ENCODE measurements around the gene RAB11B. TPM values are rescaled to one million over a fixed set of nuclear protein-coding genes. Genes with fewer than 3 reads are reported as not detected.

The RAB11B gene
- total RNA-seq, 1 donor from 2014 or later, result 104 TPM

DNA sequence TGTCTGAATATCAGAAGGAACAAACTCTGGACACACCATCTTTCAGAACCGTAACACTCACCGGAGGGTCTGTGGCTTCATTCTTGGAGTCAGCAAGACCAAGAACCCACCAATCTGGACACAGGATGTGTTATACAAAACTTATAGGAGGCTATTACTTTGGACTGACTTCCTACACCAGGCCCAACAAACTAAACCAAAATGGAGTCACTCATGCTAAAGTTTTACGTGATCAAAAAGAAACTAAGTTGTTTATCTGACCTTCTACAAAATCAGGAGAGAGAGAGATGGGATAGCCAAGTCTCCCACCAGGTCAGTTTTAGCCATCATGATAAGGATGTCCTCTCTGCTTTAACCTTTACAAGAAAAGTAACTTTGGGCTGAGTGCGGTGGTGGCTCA lies 3.2 kb upstream of the RAB11B start:
- no peak overlapping the region for H3K4me3 Mint-ChIP-seq (ENCODE audit: unreplicated experiment)
- H3K9me3 Mint-ChIP-seq (ENCODE audit: low read depth), result peaks cover 4% of the 10 kb centered on the region
- no peaks in the 10 kb centered on the region for H3K27me3 Mint-ChIP-seq (ENCODE audit: low read depth)
- TF ChIP-seq, protein P1, sequence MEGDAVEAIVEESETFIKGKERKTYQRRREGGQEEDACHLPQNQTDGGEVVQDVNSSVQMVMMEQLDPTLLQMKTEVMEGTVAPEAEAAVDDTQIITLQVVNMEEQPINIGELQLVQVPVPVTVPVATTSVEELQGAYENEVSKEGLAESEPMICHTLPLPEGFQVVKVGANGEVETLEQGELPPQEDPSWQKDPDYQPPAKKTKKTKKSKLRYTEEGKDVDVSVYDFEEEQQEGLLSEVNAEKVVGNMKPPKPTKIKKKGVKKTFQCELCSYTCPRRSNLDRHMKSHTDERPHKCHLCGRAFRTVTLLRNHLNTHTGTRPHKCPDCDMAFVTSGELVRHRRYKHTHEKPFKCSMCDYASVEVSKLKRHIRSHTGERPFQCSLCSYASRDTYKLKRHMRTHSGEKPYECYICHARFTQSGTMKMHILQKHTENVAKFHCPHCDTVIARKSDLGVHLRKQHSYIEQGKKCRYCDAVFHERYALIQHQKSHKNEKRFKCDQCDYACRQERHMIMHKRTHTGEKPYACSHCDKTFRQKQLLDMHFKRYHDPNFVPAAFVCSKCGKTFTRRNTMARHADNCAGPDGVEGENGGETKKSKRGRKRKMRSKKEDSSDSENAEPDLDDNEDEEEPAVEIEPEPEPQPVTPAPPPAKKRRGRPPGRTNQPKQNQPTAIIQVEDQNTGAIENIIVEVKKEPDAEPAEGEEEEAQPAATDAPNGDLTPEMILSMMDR (IDR thresholded peaks at IDR 0.05), result no peak
- H3K27ac Mint-ChIP-seq (ENCODE audit: unreplicated experiment), result no peak overlapping the region
- H3K4me1 Mint-ChIP-seq (ENCODE audit: low read depth), result peaks cover 26% of the 10 kb centered on the region
- DNase-seq (ENCODE audit: low spot score), result no peak
- H3K36me3 Mint-ChIP-seq (ENCODE audit: low read depth), result peaks cover 3% of the 10 kb centered on the region

- no peak overlapping the region for H3K27ac Mint-ChIP-seq (ENCODE audit: unreplicated experiment)
- H3K36me3 Mint-ChIP-seq (ENCODE audit: low read depth), result peaks cover 3% of the 10 kb centered on the region
- peaks cover 4% of the 10 kb centered on the region for H3K9me3 Mint-ChIP-seq (ENCODE audit: low read depth)
- no peaks in the 10 kb centered on the region for H3K27me3 Mint-ChIP-seq (ENCODE audit: low read depth)
- TF ChIP-seq, protein P1 (IDR thresholded peaks at IDR 0.05), result no peak
- H3K4me3 Mint-ChIP-seq (ENCODE audit: unreplicated experiment), result no peak overlapping the region
- DNase-seq (ENCODE audit: low spot score), result peak; percentile 21
- peaks cover 35% of the 10 kb centered on the region for H3K4me1 Mint-ChIP-seq (ENCODE audit: low read depth)
Observed at GRCh38 chr19:8387688-8388611, 2.2 kb upstream of the RAB11B start.

- Mint-ChIP-seq H3K27me3 (ENCODE audit: low read depth) (no peaks in the 10 kb centered on the region), H3K36me3 (ENCODE audit: low read depth) (peaks cover 3% of the 10 kb centered on the region), H3K9me3 (ENCODE audit: low read depth) (peaks cover 4% of the 10 kb centered on the region), H3K4me3 (ENCODE audit: unreplicated experiment) (no peak overlapping the region), H3K4me1 (ENCODE audit: low read depth) (peaks cover 41% of the 10 kb centered on the region), H3K27ac (ENCODE audit: unreplicated experiment) (no peak overlapping the region)
- TF ChIP-seq, protein P1 (IDR thresholded peaks at IDR 0.05), result no peak
- DNase-seq (ENCODE audit: low spot score), result no peak
Observed at GRCh38 chr19:8388612-8388958, 1.6 kb upstream of the RAB11B start.

GRCh38 chr19:8390617-8390981 lies 439 bp downstream of the RAB11B start:
- TF ChIP-seq, protein P1 (IDR thresholded peaks at IDR 0.05), result no peak
- H3K27ac Mint-ChIP-seq (ENCODE audit: unreplicated experiment), result peak overlapping the region; percentile 71
- H3K4me1 Mint-ChIP-seq (ENCODE audit: low read depth), result peaks cover 62% of the 10 kb centered on the region
- peak overlapping the region; percentile 84 for H3K4me3 Mint-ChIP-seq (ENCODE audit: unreplicated experiment)
- DNase-seq (ENCODE audit: low spot score), result peak; percentile 95
- H3K36me3 Mint-ChIP-seq (ENCODE audit: low read depth), result peaks cover 3% of the 10 kb centered on the region
- H3K27me3 Mint-ChIP-seq (ENCODE audit: low read depth), result no peaks in the 10 kb centered on the region
- H3K9me3 Mint-ChIP-seq (ENCODE audit: low read depth), result peaks cover 4% of the 10 kb centered on the region

GRCh38 chr19:8391198-8392016 lies 1.2 kb downstream of the RAB11B start:
- TF ChIP-seq, protein P1 (IDR thresholded peaks at IDR 0.05), result no peak
- Mint-ChIP-seq H3K4me3 (ENCODE audit: unreplicated experiment) (peak overlapping the region; percentile 84), H3K27me3 (ENCODE audit: low read depth) (no peaks in the 10 kb centered on the region), H3K9me3 (ENCODE audit: low read depth) (peaks cover 4% of the 10 kb centered on the region), H3K27ac (ENCODE audit: unreplicated experiment) (peak overlapping the region; percentile 89), H3K36me3 (ENCODE audit: low read depth) (peaks cover 3% of the 10 kb centered on the region), H3K4me1 (ENCODE audit: low read depth) (peaks cover 70% of the 10 kb centered on the region)
- DNase-seq (ENCODE audit: low spot score), result no peak

All from chondrocyte (in vitro differentiated cells).